Stimulated activated effector memory CD8-positive, alpha-beta T cell treated with anti-CD3 and anti-CD28 coated beads, Interleukin-12 subunit alpha, Interleukin-12 subunit beta, amount 100 ng/mL, for 72 hours (primary cell): ENCODE results near the gene PAK6.

ENCODE experiments used
- ATAC-seq: fragments of 150-1000 bp; cut with Tn5 transposase; 2 replicates; pipeline ENCODE4 v1.10.0; 2021
- DNase-seq, 2 donors: peaks; one replicate each; pipeline ENCODE4 v3.0.0; 2021 to 2022; ENCODE audit warnings: low spot score in 2 of 2
- H3K27ac Mint-ChIP-seq: one replicate; pipeline ENCODE4 v1.8.0; 2022; ENCODE audit warnings: mild to moderate bottlenecking, mixed read lengths
- H3K36me3 Mint-ChIP-seq: one replicate; pipeline ENCODE4 v1.8.0; 2022; ENCODE audit warnings: mild to moderate bottlenecking, mixed read lengths
- H3K4me1 Mint-ChIP-seq: one replicate; pipeline ENCODE4 v1.8.0; 2022; ENCODE audit warnings: mixed read lengths
- H3K4me3 Mint-ChIP-seq: one replicate; pipeline ENCODE4 v1.8.0; 2022; ENCODE audit warnings: mild to moderate bottlenecking, mixed read lengths
- H3K9me3 Mint-ChIP-seq: one replicate; pipeline ENCODE4 v1.8.0; 2022; ENCODE audit warnings: mixed read lengths

Gene PAK6

GRCh38 chr15:40312370-40313158 lies 73.7 kb downstream of the PAK6 start:
- Mint-ChIP-seq H3K36me3 (peaks cover 6% of the 10 kb centered on the region), H3K4me3 (no peak overlapping the region), H3K4me1 (peaks cover 44% of the 10 kb centered on the region), H3K27ac (peak overlapping the region; percentile 83), H3K9me3 (no peaks in the 10 kb centered on the region)
- ATAC-seq (no peak), DNase-seq (no peak)

DNA sequence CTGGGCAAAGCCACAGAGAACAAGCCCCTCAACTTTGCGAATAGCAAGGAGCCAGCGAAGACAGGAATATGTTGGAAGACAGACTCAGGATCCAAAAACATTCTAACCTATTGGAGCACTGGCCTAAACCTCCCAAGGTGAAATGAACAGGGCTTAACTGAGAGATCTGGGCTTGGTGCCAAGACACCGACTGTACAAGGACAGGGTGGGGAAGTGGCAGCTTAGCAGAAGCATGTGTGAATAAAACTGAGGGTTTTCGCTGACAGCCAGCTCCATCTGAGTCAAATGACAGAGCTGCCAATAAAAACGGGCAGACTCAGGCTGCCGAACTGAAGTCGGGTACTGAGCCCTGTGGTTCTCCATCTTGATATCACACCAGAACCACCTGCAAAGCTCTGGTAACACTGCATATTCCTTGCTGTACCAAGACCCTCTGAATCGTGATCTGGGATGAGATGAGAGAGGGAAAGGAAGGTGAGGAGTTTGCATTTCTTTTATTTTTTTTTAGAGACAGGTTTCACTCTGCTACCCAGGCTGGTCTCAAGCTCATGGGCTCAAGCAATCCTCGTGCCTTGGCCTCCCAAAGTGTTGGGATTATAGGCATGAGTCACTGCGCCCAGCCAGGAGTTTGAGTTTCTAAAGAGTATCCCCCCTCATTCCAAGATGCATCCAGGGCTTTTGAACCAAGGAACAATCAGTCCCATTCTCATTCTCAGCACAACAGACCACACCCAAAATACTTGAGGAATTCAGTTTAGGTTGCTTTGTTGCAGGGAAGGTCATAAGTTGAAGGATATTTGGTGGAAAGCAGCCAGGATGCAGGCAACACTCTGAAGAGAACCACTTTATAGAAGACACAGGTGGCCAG lies 74.9 kb downstream of the PAK6 start:
- Mint-ChIP-seq H3K4me3 (peak overlapping the region; percentile 27), H3K9me3 (no peaks in the 10 kb centered on the region), H3K27ac (peak overlapping the region; percentile 83), H3K36me3 (no peaks in the 10 kb centered on the region), H3K4me1 (peaks cover 39% of the 10 kb centered on the region)
- ATAC-seq = peak; percentile 72
- DNase-seq = no peak

DNA sequence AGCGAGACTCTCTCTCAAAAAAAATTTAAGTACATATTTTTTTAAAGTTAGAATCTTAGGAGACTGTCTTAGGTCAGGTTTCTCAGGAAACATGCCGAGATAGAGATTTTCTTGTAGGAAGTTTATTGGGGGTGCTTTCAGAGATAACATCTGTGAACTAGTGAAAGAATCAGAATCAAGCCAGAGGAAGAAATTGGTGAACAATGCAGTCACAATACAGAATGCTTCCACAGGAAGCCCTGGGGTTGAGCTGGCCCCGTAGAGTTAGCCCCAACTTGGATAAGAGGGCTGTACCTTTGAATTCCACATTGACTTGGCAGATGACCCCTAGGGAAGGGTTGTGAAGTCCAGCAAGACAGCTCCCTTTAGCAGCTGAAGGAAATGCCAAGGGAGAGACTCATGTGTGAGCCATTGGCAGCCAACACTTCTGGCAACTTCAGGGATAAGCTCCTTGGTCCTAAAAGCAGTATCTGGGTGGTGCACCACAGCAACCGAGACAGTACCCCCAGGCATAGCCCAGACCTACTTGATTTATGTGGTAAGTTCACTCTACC lies 75.9 kb downstream of the PAK6 start:
- H3K9me3 Mint-ChIP-seq = no peaks in the 10 kb centered on the region
- no peak overlapping the region for H3K27ac Mint-ChIP-seq
- no peak overlapping the region for H3K4me3 Mint-ChIP-seq
- H3K36me3 Mint-ChIP-seq = no peaks in the 10 kb centered on the region
- DNase-seq (no peak), ATAC-seq (no peak)
- H3K4me1 Mint-ChIP-seq = peaks cover 29% of the 10 kb centered on the region

GRCh38 chr15:40316931-40317330 lies 78.1 kb downstream of the PAK6 start:
- Mint-ChIP-seq H3K4me3 (no peak overlapping the region), H3K27ac (no peak overlapping the region), H3K4me1 (peaks cover 35% of the 10 kb centered on the region), H3K9me3 (no peaks in the 10 kb centered on the region), H3K36me3 (peaks cover 5% of the 10 kb centered on the region)
- ATAC-seq = no peak
- no peak for DNase-seq

- H3K9me3 Mint-ChIP-seq = no peaks in the 10 kb centered on the region
- ATAC-seq (no peak), DNase-seq (no peak)
- peaks cover 5% of the 10 kb centered on the region for H3K36me3 Mint-ChIP-seq
- H3K4me1 Mint-ChIP-seq = peaks cover 41% of the 10 kb centered on the region
- H3K27ac Mint-ChIP-seq = no peak overlapping the region
- no peak overlapping the region for H3K4me3 Mint-ChIP-seq
Observed at GRCh38 chr15:40317580-40317979, 78.7 kb downstream of the PAK6 start.

DNA sequence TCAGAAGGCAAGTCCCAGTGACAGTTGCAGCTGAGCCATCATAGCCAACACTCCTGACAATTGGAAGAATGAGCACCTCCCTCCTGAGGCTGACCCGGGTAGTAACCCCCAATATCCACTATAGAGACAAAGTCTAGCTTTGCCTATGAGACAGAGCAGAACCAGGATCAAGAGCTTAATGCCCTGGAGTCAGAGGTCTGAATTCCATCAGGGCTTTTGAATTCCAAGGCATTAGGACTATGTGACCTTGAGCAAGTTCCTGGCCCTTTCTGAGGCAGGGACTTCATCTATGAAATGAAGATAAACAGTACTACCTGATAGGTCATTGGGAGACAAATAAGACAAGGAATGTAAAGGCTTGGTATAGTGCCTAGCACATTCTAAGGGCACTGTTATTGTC lies 81.5 kb downstream of the PAK6 start:
- DNase-seq (no peak), ATAC-seq (no peak)
- Mint-ChIP-seq H3K36me3 (peaks cover 5% of the 10 kb centered on the region), H3K27ac (no peak overlapping the region), H3K4me1 (peaks cover 36% of the 10 kb centered on the region), H3K9me3 (no peaks in the 10 kb centered on the region), H3K4me3 (no peak overlapping the region)

DNA sequence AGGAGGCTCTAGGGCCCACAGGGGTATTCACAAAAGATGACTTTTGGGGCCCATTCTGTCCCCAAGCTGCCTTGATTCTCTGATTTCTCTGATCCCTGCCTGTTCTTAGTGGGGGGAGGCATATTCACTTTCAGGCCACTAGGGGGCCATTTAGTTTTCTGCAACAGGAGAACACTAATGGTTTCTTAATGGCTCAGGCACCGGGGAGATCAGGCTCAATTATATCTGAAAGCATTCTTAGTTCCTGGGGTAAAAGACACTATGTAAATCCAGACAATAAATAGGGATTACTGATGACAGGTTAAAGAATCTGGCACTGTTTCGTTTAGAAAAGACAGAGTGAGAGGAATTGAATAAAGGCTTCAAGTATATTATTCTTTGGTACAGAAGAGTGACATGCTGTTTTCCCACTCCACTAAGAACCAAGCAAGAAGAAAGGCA lies 82.1 kb downstream of the PAK6 start:
- peaks cover 34% of the 10 kb centered on the region for H3K4me1 Mint-ChIP-seq
- ATAC-seq (peak; percentile 39), DNase-seq (peak in 1 of 2 donors; percentile 66)
- peaks cover 5% of the 10 kb centered on the region for H3K36me3 Mint-ChIP-seq
- H3K9me3 Mint-ChIP-seq = no peaks in the 10 kb centered on the region
- no peak overlapping the region for H3K27ac Mint-ChIP-seq
- no peak overlapping the region for H3K4me3 Mint-ChIP-seq

- Mint-ChIP-seq H3K4me1 (peaks cover 39% of the 10 kb centered on the region), H3K9me3 (no peaks in the 10 kb centered on the region), H3K27ac (peak overlapping the region; percentile 72), H3K36me3 (peaks cover 5% of the 10 kb centered on the region), H3K4me3 (peak overlapping the region; percentile 73)
- no peak for DNase-seq
- no peak for ATAC-seq
Observed at GRCh38 chr15:40322531-40323238, 83.8 kb downstream of the PAK6 start.

DNA sequence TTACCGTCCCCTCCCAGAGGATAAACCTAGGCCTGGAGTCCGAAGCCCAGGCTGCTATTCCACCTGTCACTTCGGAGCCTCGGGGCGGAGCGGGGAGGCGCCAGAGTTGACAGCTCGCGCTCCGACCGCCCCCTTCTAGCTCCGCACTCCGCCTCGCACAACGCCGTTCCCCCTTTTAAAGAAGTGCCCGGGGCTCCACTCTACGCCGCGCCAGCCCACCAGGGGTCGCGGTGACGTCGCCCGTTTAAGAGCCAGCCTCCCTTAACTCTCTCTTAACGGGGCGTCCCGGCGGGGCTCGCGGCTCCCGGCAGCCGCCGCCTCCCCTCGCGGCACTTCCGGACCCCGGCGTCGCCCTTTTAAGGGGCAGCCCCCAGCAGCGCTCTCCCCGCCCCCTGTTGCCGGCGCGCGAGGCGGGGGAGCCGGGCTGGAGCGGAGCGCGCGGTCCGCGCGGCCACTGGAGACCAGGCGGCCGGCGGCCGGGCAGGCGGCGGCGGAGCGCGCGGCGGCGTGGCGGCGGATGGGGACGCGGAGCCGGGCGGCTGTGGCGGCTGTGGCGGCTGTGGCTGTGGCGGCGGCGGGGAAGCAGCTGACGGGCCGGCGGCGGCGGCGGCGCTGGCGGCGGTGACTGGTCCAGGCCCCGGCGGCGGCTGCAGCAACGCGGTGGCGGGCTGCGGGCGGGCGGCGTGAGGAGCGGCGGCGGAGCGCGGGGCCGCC lies 84.5 kb downstream of the PAK6 start, which contains the start of gene INAFM2:
TSS of gene INAFM2 (plus strand) at position 454 of the 714 bp plus-strand sequence. CDS start 364 bp downstream, outside the sequence.
- H3K4me3 Mint-ChIP-seq = peak within 1 kb of the TSS; percentile 73
- DNase-seq (peak; percentile 71 to 92), ATAC-seq (peak; percentile 92)
- peaks cover 5% of the 10 kb centered on the region for H3K36me3 Mint-ChIP-seq
- H3K9me3 Mint-ChIP-seq = no peaks in the 10 kb centered on the region
- H3K27ac Mint-ChIP-seq = peak within 1 kb of the TSS; percentile 72
- H3K4me1 Mint-ChIP-seq = peaks cover 40% of the 10 kb centered on the region

DNA sequence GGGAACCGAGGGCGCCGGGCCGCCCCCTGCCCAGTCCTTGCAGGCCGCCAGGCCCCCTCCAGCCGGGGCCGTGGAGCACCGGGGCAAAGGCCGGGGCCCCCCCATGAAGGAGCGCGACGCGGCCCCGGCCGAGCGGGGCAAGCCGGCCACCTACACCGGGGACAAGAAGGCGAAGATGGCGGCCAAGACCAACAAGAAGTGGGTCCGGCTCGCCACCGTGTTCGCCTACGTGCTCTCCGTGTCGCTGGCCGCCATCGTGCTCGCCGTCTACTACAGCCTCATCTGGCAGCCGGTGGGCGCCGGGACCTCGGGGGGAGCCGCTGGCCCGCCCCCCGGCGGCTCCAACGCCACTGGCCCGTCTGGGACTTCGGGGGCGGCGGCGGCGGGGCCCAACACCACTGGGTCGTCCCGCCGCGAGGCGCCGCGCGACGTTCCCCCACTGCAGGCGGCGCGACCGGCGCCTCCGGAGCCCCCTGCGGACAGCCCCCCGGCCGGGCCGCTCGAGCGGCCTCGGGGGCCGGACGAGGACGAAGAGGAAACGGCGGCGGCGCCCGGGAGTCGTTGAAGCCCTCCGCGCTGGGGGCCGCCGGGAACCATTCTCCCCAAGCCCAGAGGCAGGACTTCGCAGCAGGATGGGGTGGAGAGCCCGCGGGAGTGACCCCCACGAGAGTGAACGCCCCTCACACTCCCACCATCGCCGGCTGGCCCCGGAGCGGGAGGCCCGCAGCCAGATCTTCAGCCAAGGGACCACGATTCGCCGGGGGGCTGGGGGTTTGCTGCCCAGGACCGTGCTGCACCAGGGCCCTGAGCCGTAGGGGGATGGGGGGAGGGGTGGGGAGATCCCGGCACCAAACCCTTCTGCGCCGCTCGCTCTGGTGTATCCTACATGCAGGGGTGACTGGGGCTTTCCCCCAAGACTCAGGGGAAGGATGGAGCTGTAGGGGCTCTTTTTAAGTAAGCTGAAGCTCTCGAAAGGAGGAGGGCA lies 85.4 kb downstream of the PAK6 start:
- Mint-ChIP-seq H3K4me1 (peaks cover 46% of the 10 kb centered on the region), H3K9me3 (no peaks in the 10 kb centered on the region), H3K27ac (peak overlapping the region; percentile 24), H3K4me3 (peak overlapping the region; percentile 73), H3K36me3 (peaks cover 5% of the 10 kb centered on the region)
- DNase-seq (peak in 1 of 2 donors; percentile 71), ATAC-seq (peak; percentile 3)

- H3K27ac Mint-ChIP-seq = peak overlapping the region; percentile 24
Observed at GRCh38 chr15:40325188-40325587, 86.3 kb downstream of the PAK6 start.

DNA sequence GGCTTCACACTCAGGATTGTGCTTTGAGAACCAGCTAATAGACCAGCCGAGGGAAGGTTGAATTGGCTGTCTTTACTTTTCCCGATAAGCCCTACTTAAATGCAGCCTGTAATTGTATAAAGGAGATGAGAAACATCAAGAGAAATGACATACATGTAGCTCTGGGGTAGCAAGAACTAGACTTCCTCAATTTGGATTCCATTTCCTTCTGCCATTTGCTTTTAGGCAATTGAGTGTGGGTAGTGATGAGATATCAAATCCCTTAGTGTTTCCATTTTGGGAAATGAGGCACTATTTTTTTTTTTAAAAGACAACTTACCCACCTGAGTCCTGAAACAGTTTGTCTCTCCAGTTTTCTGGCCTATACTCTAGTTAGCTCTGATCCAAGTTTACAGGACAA lies 86.8 kb downstream of the PAK6 start:
- H3K4me3 Mint-ChIP-seq = no peak overlapping the region
- H3K27ac Mint-ChIP-seq = no peak overlapping the region
- ATAC-seq (no peak), DNase-seq (no peak)
- H3K4me1 Mint-ChIP-seq = peaks cover 46% of the 10 kb centered on the region
- peaks cover 5% of the 10 kb centered on the region for H3K36me3 Mint-ChIP-seq
- no peaks in the 10 kb centered on the region for H3K9me3 Mint-ChIP-seq

More at GRCh38 chr15:40325188-40325587, 86.3 kb downstream of the PAK6 start:
- Mint-ChIP-seq H3K4me3 (peak overlapping the region; percentile 73), H3K36me3 (peaks cover 5% of the 10 kb centered on the region), H3K9me3 (no peaks in the 10 kb centered on the region), H3K4me1 (peaks cover 46% of the 10 kb centered on the region)
- DNase-seq (no peak), ATAC-seq (no peak)
